GM10847 (cell line): Measurements from ENCODE around the gene KIF1B.

Experiments used
- POLR2A ChIP-seq: IDR thresholded peaks from 2 replicates; pipeline ENCODE4 v1.6.1; 2011; ENCODE audit not compliant: insufficient read length; ENCODE audit errors: extremely low read depth

The KIF1B gene

DNA sequence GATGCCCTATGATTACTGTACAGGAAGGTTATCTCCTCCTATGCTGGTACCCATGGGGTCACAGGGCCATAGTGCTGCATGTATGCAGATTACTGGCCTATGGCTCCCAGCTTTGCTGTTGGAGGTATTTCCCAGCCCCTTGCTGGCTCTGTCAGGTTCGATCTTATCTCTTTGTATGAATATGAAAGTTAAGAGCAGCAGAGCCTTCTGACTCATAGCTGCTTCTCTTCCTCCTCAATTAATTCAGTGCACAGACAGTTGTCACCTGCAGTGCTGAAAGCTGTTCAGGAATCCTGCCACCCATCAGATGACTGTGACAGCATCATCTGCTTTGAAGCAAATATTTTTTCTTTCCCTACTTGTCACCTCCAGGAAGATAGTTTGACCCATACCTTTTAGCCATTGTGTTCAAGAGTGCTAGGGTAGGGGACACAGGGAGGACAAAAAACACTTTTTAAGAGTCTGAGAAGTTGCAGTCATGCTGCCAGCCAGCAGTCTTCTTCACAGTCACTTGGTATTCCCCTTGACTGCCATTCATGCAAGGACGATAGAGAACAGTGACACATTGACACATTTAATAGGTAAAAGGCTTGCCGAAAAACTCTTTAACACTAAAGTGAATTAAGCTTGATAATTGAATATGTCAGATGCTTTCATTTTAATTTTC is 73.1 kb downstream of the KIF1B start:
- no peak for TF ChIP-seq POLR2A

DNA sequence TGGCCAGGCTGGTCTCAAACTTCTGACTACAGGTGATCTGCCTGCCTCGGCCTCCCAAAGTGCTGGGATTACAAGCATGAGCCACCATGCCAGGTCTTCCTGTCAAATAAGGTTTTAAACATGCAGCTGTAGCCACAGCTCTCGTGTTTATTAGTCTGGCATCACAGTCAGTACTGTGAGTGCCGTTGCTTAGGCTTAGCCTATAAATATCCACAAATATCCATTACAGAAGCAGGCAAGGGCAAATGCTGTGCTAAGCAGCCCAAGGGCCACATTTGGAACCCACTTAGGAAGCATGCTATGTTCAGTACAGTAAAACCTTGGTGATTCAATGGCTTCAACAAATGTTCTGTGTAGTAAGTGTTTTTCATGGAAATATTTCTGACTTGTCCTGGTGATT is 75.9 kb downstream of the KIF1B start:
- TF ChIP-seq POLR2A: no peak

DNA sequence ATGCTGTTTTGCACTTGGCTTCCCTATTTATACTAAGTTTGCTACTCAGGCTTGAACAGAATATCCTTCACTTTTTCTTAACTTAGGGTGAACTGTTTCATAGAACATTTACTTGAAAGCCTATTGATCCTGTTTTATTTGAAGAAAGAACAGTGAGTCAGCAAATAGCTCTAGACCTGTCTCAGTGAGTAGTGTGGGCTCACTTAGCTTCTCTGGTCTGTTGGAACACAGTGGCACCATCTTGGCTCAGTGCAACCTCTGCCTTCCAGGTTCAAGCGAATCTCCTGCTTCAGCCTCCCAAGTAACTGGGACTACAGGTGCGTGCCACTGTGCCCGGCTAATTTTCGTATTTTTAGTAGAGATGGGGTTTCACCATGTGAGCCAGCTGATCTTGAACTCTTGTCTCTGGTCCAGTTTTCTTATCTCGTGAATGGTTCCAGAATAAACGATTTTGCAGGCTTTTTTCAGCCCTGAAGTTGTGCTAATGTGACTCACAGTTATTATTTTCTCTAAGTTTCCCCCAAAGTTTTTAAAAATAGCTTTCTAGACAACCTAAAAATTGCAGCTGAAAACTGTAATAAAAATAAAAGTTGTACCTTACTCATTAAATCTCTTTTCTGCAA is 76.8 kb downstream of the KIF1B start:
- TF ChIP-seq POLR2A: no peak

DNA sequence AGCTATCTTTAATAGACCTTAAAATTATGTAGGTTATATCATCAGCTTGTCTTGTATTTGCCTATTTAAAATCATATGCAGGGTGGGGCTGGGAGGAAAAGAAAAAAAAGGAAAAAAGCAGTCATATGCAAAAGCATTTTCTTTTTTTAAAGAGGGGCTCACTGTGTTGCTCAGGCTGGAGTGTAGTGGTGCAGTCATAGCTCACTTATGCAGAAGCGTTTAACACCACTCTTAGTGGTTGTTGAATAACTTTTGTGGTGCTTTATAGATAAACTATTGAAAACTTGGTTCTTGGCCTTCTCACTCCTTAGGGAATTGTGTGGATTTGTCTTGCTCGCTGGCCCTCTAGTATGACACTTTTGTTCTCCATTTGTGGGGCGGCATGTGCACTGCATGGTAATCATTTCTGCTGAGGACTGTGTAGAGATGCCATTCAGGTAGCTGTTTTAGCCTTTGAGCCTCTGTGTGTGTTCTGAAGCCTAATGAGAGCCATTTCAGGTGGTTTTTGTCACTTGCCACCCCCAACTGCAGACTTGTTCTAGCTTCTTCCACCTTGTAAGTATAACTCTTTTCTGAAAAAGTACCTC is 77.8 kb downstream of the KIF1B start:
- TF ChIP-seq POLR2A: no peak

DNA sequence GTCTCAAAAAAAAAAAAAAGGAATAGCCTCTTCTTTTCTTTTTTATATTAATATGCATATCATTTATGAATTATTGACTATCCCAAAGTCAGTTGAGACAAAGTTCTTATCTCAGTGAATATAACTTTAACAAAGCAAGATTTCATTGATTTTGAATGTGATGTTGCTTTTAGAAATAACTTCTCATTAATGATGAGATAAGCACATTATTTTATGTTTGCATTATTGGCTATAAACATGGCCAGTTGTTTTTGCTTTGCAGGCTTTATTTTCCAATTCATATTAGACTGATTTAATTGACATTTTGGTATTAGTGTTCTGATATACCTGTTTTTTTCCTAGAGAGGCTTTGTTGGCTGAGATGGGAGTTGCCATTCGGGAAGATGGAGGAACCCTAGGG is 81.3 kb downstream of the KIF1B start:
- TF ChIP-seq POLR2A: no peak

DNA sequence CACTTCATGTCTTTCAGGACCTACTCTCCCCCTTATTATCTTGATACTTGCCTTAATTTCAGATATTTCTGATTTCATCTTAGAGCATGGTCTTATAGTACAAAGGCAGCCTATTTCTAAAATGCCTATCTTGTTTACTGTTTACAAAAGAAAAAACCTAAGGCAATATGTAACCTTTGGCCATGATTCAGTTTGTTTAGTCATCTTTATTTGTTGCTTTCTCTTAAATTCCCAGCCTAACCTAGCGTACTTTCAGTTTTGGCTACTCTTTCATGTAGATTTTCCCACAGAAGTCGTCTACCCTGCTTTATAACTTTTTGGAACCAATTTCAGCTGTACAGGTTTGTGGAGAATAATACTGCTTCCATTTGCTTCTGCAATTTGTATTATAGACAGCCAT is 81.8 kb downstream of the KIF1B start:
- no peak for TF ChIP-seq POLR2A

DNA sequence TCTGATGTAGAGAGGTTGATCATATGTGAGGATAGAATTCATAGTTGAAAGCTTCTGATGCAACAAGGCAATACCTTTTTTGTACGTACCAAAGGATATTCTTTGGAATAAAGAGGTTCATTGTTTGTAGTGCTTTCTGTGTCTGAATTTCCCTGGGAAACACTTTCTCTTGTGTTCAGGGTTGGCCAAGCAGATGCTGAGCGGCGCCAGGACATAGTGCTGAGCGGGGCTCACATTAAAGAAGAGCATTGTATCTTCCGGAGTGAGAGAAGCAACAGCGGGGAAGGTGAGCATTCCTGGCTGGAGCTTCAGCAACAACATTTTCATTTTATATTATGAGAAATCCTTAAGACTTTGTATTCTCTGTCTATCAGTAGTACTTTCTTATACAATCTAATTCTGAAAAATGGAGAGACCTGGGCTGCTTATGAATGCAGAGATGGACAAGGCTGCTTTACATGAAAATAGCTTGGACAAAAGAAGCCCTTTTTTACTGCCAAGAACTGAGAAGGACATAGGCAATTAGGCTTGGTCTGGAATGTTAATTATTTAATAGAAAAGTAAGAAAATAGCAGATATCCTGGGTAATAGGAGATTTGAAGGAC is 85.2 kb downstream of the KIF1B start:
- TF ChIP-seq POLR2A: no peak

DNA sequence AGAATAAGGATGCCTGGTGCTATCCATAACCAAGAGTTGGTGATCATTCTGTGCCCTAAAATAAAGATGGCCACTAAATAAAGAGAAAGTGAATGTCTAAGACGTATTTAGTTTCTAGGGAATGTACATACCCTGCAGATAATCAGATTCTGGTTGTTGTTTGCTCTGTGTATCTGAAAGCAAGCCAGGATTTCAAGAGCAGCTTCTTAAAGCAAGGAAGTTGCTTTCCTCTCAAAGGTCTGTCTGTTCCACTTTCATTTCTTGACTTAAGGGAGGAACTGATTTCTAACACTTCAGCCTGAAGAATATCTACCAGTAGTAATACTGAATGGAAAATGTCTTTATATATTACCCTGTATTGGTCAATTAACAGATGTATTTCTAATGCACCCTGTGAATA is 88.8 kb downstream of the KIF1B start:
- no peak for TF ChIP-seq POLR2A

DNA sequence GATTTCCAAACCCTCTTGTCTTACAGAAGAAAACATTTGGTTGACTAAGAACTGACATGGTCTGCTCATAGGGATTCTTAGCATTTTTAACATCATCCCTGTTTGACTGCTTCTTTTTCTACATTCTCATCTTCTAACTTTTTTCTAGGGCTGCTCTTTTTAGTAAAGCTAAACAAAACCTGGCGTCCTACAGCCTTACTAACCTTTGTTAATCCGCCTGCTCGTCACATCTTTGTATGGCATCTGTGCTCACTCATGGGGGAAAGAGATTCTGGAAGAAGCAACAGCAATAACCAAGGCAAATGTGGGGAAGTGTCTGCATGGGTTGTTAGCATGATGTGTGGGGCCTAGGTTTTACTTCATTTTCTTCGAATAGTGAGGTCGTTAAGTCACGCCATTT is 92.0 kb downstream of the KIF1B start:
- TF ChIP-seq POLR2A: no peak

DNA sequence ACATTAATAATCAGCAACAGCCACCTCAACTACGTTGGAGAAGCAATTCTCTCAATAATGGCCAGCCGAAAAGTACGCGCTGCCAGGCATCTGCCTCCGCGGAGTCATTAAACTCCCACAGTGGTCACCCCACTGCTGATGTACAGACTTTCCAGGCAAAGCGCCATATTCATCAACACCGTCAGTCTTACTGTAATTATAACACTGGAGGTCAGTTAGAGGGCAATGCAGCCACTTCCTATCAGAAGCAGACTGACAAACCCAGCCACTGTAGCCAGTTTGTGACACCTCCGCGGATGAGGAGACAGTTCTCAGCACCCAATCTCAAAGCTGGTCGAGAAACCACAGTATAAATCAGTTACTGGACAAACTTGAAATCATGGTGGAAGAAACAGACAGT is 93.9 kb downstream of the KIF1B start:
- TF ChIP-seq POLR2A: no peak

DNA sequence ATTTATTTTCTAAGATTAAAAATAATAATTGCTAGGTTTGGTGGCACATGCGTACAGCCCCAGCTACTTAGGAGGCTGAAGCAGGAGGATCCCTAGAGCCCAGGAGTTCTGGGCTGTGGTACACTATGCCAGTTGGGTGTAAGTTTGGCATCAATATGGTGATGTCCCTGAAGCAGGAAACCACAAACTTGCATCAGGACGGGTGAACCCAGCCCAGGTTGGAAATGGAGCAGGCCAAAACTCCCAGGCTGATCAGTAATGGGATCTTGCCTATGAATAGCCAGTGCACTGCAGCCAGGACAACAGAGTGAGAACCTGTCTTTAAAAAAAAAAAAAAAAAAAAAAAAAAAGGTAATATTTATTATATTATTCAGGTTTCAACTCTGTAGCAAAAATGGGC is 96.1 kb downstream of the KIF1B start:
- TF ChIP-seq POLR2A: no peak

DNA sequence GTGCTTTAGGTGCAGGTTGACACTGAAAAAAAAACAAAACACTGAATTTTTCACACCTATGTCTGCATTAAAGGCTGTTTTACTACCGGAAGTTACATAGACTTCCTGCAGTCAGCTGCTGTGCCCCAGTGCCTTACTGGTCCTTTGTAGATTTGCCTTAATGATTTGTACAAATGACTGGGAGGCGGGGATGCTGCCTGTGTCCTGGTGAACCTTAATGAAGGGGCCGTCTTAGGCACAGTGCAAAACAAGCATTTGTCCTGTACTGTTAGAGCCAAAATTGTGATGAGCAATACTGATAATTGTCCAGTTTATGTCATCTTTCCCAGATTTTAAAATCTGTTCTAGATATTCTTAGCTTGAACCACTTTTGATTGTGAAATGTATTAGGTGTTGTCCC is 97.6 kb downstream of the KIF1B start:
- TF ChIP-seq POLR2A: no peak

DNA sequence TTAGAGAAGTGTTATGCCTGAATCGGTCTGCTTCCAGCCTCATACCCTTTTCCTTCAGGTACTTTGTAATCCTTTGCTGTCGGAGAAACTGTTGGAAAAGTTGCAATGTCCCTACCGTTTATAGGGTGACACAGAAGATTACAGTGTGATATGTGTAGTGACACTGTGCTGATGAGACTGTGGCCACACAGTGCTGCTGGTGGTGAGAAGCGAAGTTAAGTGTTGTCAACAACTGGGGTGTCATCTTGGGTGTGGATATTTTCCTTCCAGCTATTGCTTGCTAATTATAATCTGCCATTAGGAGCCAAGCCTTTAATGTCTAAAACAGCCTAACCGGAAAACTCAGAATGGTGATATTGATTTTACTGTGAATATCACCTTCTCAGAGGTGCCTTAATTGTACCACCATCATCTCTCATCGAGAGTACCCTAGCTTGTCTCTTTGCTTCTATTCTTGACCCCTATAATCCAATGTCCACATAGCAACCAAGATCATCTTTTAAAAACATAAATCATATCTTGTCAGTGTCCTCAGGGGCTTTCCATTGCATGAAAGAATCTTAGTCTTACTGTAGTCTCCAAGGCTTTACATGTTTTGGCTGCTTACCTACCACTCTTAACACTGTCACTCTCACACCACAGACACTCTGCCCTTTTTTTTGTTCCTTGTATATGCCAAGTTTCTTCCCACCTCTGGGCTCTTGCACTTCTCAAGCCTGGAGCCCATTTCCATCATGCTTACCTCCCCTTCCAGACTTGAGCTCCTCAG is 99.1 kb downstream of the KIF1B start:
- no peak for TF ChIP-seq POLR2A

DNA sequence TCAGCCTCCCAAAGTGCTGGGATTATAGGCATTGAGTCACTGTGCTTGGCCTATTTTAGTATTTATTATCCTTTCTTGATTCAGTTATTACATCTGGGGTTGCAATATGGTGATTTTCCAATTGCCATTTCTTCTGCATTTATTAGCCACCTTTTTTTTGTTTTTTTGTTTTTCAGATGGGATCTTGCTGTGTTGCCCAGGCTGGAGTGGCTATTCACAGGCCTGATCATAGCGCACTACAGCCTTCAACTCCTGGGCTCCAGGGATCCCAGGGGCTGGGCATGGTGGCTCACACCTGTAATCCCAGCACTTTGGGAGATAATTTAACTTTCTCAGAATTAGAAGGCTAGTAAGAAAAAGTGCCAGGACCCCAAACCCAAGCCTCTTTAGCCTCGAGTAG is 106.4 kb downstream of the KIF1B start:
- no peak for TF ChIP-seq POLR2A

DNA sequence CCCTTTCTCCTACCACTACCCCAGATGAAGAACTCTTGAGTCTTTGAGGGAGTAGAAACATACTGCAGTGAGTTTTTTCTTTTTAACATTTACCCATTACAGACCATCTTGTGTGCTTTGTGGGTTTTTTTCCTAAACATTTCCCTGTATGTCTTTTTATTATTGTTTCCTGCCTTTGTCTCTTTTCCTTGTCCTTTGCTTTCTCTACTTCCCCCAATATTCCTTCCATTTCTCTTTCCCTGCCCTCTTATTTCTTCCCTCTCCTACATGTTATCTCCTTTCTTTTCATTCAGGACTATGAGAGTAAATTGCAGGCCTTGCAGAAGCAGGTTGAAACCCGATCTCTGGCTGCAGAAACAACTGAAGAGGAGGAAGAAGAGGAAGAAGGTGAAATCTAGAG is 109.4 kb downstream of the KIF1B start:
- no peak for TF ChIP-seq POLR2A

DNA sequence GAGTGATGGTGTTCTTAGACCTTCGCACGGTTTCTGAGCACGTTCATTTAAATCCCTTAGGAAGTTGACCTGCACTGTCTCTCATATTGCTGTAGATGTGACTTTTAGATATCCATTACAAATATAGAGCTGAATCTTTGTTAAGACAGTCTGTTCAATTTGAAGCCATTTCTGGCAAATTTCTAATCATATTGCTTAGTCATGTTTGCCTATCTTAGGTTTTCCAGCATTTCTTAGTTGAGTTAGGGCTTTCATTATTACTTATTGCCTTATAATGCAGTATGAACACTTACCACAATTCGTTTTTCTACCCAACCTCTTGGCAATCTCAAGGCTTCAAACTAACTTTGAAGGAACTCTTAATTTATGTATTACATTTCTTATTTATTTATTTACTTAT is 110.0 kb downstream of the KIF1B start:
- no peak for TF ChIP-seq POLR2A
